GM12891 (cell line): ENCODE measurements around the gene ADCY5.

Experiments
- PAX5 ChIP-seq: IDR thresholded peaks from 2 replicates; pipeline ENCODE4 v1.6.1; 2011; ENCODE audit warnings: low read length, moderate library complexity, mild to moderate bottlenecking; ENCODE audit not compliant: insufficient read depth, severe bottlenecking
- POLR2A ChIP-seq: IDR thresholded peaks from 2 replicates; pipeline ENCODE4 v1.6.1; 2011; ENCODE audit warnings: low read depth, low read length, control low read depth
- POLR2AphosphoS5 ChIP-seq: IDR thresholded peaks from 2 replicates; pipeline ENCODE4 v1.6.1; 2011; ENCODE audit warnings: low read depth, low read length, control low read depth
- SPI1 ChIP-seq: IDR thresholded peaks from 2 replicates; pipeline ENCODE4 v1.6.1; 2011; ENCODE audit warnings: low read depth, low read length, control low read depth
- TAF1 ChIP-seq: IDR thresholded peaks from 2 replicates; pipeline ENCODE4 v1.6.1; 2011; ENCODE audit warnings: low read depth, low read length, control low read depth

- TF ChIP-seq POLR2A (no peak), POLR2AphosphoS5 (no peak), TAF1 (no peak), SPI1 (no peak), PAX5 (no peak)
Observed at GRCh38 chr3:123379041-123379830, 69.7 kb downstream of the ADCY5 start.
